A549 (cell line): ENCODE data around the gene HSPH1.

ENCODE experiments used
- CBX8 ChIP-seq: fragments of 200-600 bp; sonication (generic); IDR thresholded peaks from 2 replicates; pipeline ENCODE4 v1.6.1; 2016
- CHD2 ChIP-seq: fragments of 150-350 bp; IDR thresholded peaks from 2 replicates; pipeline ENCODE4 v1.6.1; 2014; ENCODE audit warnings: low read length; ENCODE audit not compliant: partially characterized antibody
- CHD4 ChIP-seq: fragments of 200-600 bp; sonication (generic); IDR thresholded peaks from 2 replicates; pipeline ENCODE4 v1.6.1; 2016; ENCODE audit warnings: antibody characterized with exemption, mild to moderate bottlenecking, borderline replicate concordance
- JUN ChIP-seq, 2 experiments: fragments of >200 bp; sonication (Bioruptor Twin); formaldehyde crosslinking; IDR thresholded peaks; 2 replicates in 1 of 2; 3 replicates in 1 of 2; pipeline ENCODE4 v1.6.1; 2016 to 2017
- MYC ChIP-seq: IDR thresholded peaks from 2 replicates; pipeline ENCODE4 v1.6.1; 2012; ENCODE audit warnings: mild to moderate bottlenecking, inconsistent platforms, low read length, improper control_type of control experiment, borderline replicate concordance
- POLR2A ChIP-seq: IDR thresholded peaks from 2 replicates; pipeline ENCODE4 v1.6.1; 2012; ENCODE audit warnings: mild to moderate bottlenecking, low read length
- POLR2AphosphoS2 ChIP-seq: conservative IDR thresholded peaks from 2 replicates; pipeline ENCODE4 v1.6.1; 2012; ENCODE audit warnings: low read length, improper control_type of control experiment, inconsistent platforms
- RNF2 ChIP-seq: fragments of 200-600 bp; sonication (generic); IDR thresholded peaks from 2 replicates; pipeline ENCODE4 v1.6.1; 2016; ENCODE audit warnings: low read depth, mild to moderate bottlenecking, antibody characterized with exemption, moderate library complexity, borderline replicate concordance
- SMC3 ChIP-seq: fragments of >200 bp; sonication (Bioruptor Twin); formaldehyde crosslinking; IDR thresholded peaks from 3 replicates; pipeline ENCODE4 v1.6.1; 2018; ENCODE audit warnings: inconsistent platforms
- ZFP36 ChIP-seq: fragments of 450-650 bp; IDR thresholded peaks from 2 replicates; pipeline ENCODE4 v1.6.1; 2014; ENCODE audit warnings: borderline replicate concordance; ENCODE audit not compliant: partially characterized antibody
- TF ChIP-seq, protein P1 (sequence below): IDR thresholded peaks from 2 replicates; pipeline ENCODE4 v1.6.1; 2012
- TF ChIP-seq, protein P2 (sequence below): fragments of >200 bp; sonication (Bioruptor Twin); formaldehyde crosslinking; IDR thresholded peaks from 3 replicates; pipeline ENCODE4 v1.5.1; 2016
- TF ChIP-seq, protein P3 (sequence below): IDR thresholded peaks from 2 replicates; pipeline ENCODE4 v1.6.1; 2012
- TF ChIP-seq, protein P4 (sequence below): fragments of 450-650 bp; IDR thresholded peaks from 2 replicates; pipeline ENCODE4 v1.6.1; 2014; ENCODE audit warnings: antibody characterized with exemption

DNA sequence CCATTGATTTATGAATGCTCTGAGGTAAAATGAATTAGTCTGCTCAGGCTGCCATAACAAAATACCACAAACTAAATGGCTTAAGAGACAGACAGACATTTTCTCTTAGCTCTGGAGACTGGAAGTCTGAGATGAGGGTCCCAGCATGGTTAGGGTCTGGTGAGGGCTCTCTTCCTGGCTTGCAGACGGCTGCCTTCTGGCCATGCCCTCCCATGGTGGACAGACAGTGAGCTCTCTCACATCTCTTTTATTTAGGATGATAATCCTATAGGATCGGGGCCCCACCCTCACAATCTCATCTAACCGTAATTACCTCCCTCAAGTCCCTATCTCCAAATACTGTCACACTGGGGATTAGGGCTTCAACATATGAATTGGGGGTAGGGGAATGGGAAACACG, 47.1 kb downstream of the HSPH1 start:
- TF ChIP-seq RNF2 = no peak
- TF ChIP-seq, protein P1, sequence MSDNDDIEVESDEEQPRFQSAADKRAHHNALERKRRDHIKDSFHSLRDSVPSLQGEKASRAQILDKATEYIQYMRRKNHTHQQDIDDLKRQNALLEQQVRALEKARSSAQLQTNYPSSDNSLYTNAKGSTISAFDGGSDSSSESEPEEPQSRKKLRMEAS = no peak
- TF ChIP-seq SMC3 = no peak
- TF ChIP-seq POLR2A = no peak
- TF ChIP-seq, protein P2, sequence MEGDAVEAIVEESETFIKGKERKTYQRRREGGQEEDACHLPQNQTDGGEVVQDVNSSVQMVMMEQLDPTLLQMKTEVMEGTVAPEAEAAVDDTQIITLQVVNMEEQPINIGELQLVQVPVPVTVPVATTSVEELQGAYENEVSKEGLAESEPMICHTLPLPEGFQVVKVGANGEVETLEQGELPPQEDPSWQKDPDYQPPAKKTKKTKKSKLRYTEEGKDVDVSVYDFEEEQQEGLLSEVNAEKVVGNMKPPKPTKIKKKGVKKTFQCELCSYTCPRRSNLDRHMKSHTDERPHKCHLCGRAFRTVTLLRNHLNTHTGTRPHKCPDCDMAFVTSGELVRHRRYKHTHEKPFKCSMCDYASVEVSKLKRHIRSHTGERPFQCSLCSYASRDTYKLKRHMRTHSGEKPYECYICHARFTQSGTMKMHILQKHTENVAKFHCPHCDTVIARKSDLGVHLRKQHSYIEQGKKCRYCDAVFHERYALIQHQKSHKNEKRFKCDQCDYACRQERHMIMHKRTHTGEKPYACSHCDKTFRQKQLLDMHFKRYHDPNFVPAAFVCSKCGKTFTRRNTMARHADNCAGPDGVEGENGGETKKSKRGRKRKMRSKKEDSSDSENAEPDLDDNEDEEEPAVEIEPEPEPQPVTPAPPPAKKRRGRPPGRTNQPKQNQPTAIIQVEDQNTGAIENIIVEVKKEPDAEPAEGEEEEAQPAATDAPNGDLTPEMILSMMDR = no peak
- no peak for TF ChIP-seq CHD4
- TF ChIP-seq ZFP36 = no peak
- TF ChIP-seq, protein P3, sequence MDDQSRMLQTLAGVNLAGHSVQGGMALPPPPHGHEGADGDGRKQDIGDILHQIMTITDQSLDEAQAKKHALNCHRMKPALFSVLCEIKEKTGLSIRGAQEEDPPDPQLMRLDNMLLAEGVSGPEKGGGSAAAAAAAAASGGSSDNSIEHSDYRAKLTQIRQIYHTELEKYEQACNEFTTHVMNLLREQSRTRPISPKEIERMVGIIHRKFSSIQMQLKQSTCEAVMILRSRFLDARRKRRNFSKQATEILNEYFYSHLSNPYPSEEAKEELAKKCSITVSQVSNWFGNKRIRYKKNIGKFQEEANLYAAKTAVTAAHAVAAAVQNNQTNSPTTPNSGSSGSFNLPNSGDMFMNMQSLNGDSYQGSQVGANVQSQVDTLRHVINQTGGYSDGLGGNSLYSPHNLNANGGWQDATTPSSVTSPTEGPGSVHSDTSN = no peak
- no peak for TF ChIP-seq JUN (IDR thresholded peaks at IDR 0.05)
- no peak for TF ChIP-seq CHD2
- TF ChIP-seq, protein P4, sequence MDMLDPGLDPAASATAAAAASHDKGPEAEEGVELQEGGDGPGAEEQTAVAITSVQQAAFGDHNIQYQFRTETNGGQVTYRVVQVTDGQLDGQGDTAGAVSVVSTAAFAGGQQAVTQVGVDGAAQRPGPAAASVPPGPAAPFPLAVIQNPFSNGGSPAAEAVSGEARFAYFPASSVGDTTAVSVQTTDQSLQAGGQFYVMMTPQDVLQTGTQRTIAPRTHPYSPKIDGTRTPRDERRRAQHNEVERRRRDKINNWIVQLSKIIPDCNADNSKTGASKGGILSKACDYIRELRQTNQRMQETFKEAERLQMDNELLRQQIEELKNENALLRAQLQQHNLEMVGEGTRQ = no peak
- TF ChIP-seq CBX8 = no peak
- TF ChIP-seq MYC = no peak
- TF ChIP-seq POLR2AphosphoS2 = no peak
